HG03469 (cell line): Measurements from ENCODE around the gene BRIP1.
"Not testable (repeated sequence)": the region's sequence is repeated elsewhere in the genome, so short reads cannot be mapped to it uniquely, and the experiment has no call there.

Experiments used
- ATAC-seq: cut with Tn5 transposase; IDR thresholded peaks from one replicate; pipeline ENCODE4 v1.9.1; 2021; ENCODE audit warnings: mild to moderate bottlenecking, moderate library complexity, moderate number of reproducible peaks; ENCODE audit not compliant: unreplicated experiment

The BRIP1 gene

GRCh38 chr17:61702450-61702849 lies 160.9 kb downstream of the BRIP1 start:
- ATAC-seq: no peak

GRCh38 chr17:61701978-61702377 lies 161.3 kb downstream of the BRIP1 start:
- no peak for ATAC-seq

GRCh38 chr17:61701334-61701733 lies 162.0 kb downstream of the BRIP1 start:
- no peak for ATAC-seq

- no peak for ATAC-seq
These were observed 163.1 kb downstream of the BRIP1 start for GRCh38 chr17:61700252-61700651.

- no peak for ATAC-seq
These were observed 163.6 kb downstream of the BRIP1 start for GRCh38 chr17:61699694-61700093.

GRCh38 chr17:61699032-61699431 lies 164.3 kb downstream of the BRIP1 start:
- ATAC-seq: no peak

GRCh38 chr17:61698244-61698643 lies 165.1 kb downstream of the BRIP1 start:
- no peak for ATAC-seq

- no peak for ATAC-seq
These were observed 167.5 kb downstream of the BRIP1 start for GRCh38 chr17:61695779-61696337.

GRCh38 chr17:61694095-61694494 lies 169.2 kb downstream of the BRIP1 start:
- ATAC-seq: no peak

GRCh38 chr17:61689610-61690180 lies 173.6 kb downstream of the BRIP1 start:
- ATAC-seq: no peak

GRCh38 chr17:61687769-61688168 lies 175.6 kb downstream of the BRIP1 start:
- ATAC-seq: no peak

- no peak for ATAC-seq
These were observed 177.2 kb downstream of the BRIP1 start for GRCh38 chr17:61686113-61686512.

- no peak for ATAC-seq
These were observed 178.5 kb downstream of the BRIP1 start for GRCh38 chr17:61684818-61685217.

GRCh38 chr17:61684172-61684571 lies 179.2 kb downstream of the BRIP1 start:
- no peak for ATAC-seq

- no peak for ATAC-seq
These were observed 179.9 kb downstream of the BRIP1 start for GRCh38 chr17:61683466-61683865.

- no peak for ATAC-seq
These were observed 182.4 kb downstream of the BRIP1 start for GRCh38 chr17:61680921-61681320.

- ATAC-seq: no peak
These were observed 185.0 kb downstream of the BRIP1 start for GRCh38 chr17:61678339-61678738.

- not testable (repeated sequence) for ATAC-seq
These were observed 186.0 kb downstream of the BRIP1 start for GRCh38 chr17:61677150-61677811.

GRCh38 chr17:61676522-61676921 lies 186.8 kb downstream of the BRIP1 start:
- ATAC-seq: not testable (repeated sequence)

- not testable (repeated sequence) for ATAC-seq
These were observed 188.7 kb downstream of the BRIP1 start for GRCh38 chr17:61674609-61675008.

GRCh38 chr17:61673019-61673897 lies 190.1 kb downstream of the BRIP1 start:
- ATAC-seq: not testable (repeated sequence)
